Measurements from ENCODE around the gene DNAJB14.

DNA sequence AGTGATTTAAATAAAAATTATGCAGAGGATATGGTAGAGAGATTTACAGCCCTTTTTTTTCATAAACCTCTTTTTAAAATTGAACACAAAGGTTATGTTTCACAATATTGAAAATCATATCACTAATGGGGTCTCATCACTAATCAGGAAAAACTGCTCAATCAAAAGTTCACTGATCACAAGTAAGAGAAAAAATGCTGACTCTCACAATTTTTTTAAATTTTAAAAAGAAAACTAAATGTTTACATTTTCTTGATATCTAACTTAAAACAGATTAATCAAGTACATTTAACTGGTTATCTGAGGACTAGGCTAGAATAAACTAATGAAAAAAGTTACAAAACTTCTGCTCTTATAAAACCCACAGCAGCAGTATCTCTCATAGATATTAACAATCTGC lies 60.7 kb downstream of the DNAJB14 start:
- TF ChIP-seq, protein P1, sequence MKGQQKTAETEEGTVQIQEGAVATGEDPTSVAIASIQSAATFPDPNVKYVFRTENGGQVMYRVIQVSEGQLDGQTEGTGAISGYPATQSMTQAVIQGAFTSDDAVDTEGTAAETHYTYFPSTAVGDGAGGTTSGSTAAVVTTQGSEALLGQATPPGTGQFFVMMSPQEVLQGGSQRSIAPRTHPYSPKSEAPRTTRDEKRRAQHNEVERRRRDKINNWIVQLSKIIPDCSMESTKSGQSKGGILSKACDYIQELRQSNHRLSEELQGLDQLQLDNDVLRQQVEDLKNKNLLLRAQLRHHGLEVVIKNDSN (IDR thresholded peaks at IDR 0.05), result no peak
- TF ChIP-seq YY1 (IDR thresholded peaks at IDR 0.05; ENCODE audit: low read depth), result no peak
- no peak for TF ChIP-seq CEBPB (IDR thresholded peaks at IDR 0.05)
- TF ChIP-seq RAD21 (IDR thresholded peaks at IDR 0.05; ENCODE audit: low read depth), result no peak
- TF ChIP-seq FOXM1 (IDR thresholded peaks at IDR 0.05; ENCODE audit: borderline replicate concordance, low read depth), result no peak
- TF ChIP-seq NFIC (IDR thresholded peaks at IDR 0.05), result no peak
- TF ChIP-seq, protein P2, sequence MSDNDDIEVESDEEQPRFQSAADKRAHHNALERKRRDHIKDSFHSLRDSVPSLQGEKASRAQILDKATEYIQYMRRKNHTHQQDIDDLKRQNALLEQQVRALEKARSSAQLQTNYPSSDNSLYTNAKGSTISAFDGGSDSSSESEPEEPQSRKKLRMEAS (IDR thresholded peaks at IDR 0.05), result no peak
- TF ChIP-seq CREB1 (IDR thresholded peaks at IDR 0.05; ENCODE audit: low read depth), result no peak
- TF ChIP-seq EP300 (IDR thresholded peaks at IDR 0.05; ENCODE audit: borderline replicate concordance), result no peak
- no peak for TF ChIP-seq TAF1 (IDR thresholded peaks at IDR 0.05; ENCODE audit: low read depth)
- TF ChIP-seq EGR1 (IDR thresholded peaks at IDR 0.05), result no peak
- TF ChIP-seq, protein P3, sequence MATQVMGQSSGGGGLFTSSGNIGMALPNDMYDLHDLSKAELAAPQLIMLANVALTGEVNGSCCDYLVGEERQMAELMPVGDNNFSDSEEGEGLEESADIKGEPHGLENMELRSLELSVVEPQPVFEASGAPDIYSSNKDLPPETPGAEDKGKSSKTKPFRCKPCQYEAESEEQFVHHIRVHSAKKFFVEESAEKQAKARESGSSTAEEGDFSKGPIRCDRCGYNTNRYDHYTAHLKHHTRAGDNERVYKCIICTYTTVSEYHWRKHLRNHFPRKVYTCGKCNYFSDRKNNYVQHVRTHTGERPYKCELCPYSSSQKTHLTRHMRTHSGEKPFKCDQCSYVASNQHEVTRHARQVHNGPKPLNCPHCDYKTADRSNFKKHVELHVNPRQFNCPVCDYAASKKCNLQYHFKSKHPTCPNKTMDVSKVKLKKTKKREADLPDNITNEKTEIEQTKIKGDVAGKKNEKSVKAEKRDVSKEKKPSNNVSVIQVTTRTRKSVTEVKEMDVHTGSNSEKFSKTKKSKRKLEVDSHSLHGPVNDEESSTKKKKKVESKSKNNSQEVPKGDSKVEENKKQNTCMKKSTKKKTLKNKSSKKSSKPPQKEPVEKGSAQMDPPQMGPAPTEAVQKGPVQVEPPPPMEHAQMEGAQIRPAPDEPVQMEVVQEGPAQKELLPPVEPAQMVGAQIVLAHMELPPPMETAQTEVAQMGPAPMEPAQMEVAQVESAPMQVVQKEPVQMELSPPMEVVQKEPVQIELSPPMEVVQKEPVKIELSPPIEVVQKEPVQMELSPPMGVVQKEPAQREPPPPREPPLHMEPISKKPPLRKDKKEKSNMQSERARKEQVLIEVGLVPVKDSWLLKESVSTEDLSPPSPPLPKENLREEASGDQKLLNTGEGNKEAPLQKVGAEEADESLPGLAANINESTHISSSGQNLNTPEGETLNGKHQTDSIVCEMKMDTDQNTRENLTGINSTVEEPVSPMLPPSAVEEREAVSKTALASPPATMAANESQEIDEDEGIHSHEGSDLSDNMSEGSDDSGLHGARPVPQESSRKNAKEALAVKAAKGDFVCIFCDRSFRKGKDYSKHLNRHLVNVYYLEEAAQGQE (IDR thresholded peaks at IDR 0.05; ENCODE audit: low read depth), result no peak
- TF ChIP-seq TEAD4 (IDR thresholded peaks at IDR 0.05), result no peak
- TF ChIP-seq TCF12 (IDR thresholded peaks at IDR 0.05; ENCODE audit: low read depth), result no peak

All from Ishikawa (cell line).